ENCODE data around the gene ARL5B. TPM values are rescaled to one million over a fixed set of nuclear protein-coding genes. Genes with fewer than 3 reads are reported as not detected.

Gene ARL5B
- total and polyA plus RNA-seq, 4 donors, result 3.7 to 49.2 (median 8.2) TPM

DNA sequence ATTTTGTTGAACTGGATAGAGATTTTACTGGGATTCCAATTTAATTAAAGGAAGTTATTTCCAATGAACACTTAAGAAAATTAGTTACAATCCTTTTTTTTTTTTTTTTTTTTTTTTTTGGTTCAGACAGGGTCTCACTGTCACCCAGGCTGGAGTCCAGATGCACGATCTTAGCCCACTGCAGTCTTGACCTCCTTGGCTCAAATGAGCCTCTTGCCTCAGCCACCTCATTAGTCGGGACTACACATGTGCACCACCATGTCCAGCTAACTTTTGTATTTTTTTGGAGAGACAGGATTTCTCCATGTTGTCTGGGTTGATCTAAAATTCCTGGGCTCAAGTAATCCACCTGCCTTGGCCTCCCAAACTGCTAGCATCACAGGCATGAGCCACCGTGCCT is 2.5 kb upstream of the ARL5B start:
- Histone ChIP-seq H3K4me1 (ENCODE audit: control insufficient read depth in 5 of 5, insufficient read depth in 5 of 5, low read length in 5 of 5) (peaks cover 3 to 30% (median 9%) of the 10 kb centered on the region in 5 donors), H3K36me3 (ENCODE audit: control insufficient read depth in 4 of 4, insufficient read depth in 4 of 4, low read length in 4 of 4) (peaks cover 0 to 5% (median 0%) of the 10 kb centered on the region in 4 donors), H3K27me3 (ENCODE audit: control insufficient read depth in 3 of 3, insufficient read depth in 3 of 3, low read length in 2 of 3) (no peaks in the 10 kb centered on the region), H3K9me3 (ENCODE audit: control insufficient read depth in 4 of 4, insufficient read depth in 3 of 4, low read length in 3 of 4) (no peaks in the 10 kb centered on the region), H3K27ac (ENCODE audit: low read depth in 1 of 2, low read length in 1 of 2) (no peak overlapping the region), H3K4me3 (no peak overlapping the region), H3K9ac (ENCODE audit: insufficient read depth in 1 of 2, low read length in 2 of 2) (no peak overlapping the region)
- WGBS, 2 donors, result 70 to 90% methylated on average over 3 of the region's 3 CpGs
- TF ChIP-seq, protein P1, sequence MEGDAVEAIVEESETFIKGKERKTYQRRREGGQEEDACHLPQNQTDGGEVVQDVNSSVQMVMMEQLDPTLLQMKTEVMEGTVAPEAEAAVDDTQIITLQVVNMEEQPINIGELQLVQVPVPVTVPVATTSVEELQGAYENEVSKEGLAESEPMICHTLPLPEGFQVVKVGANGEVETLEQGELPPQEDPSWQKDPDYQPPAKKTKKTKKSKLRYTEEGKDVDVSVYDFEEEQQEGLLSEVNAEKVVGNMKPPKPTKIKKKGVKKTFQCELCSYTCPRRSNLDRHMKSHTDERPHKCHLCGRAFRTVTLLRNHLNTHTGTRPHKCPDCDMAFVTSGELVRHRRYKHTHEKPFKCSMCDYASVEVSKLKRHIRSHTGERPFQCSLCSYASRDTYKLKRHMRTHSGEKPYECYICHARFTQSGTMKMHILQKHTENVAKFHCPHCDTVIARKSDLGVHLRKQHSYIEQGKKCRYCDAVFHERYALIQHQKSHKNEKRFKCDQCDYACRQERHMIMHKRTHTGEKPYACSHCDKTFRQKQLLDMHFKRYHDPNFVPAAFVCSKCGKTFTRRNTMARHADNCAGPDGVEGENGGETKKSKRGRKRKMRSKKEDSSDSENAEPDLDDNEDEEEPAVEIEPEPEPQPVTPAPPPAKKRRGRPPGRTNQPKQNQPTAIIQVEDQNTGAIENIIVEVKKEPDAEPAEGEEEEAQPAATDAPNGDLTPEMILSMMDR (IDR thresholded peaks at IDR 0.05; ENCODE audit: control extremely low read depth, extremely low read depth), result no peak
- DNase-seq (peak; percentile 66 to 86 (median 69)), ATAC-seq (ENCODE audit: insufficient read depth, low FRiP score) (no peak)

DNA sequence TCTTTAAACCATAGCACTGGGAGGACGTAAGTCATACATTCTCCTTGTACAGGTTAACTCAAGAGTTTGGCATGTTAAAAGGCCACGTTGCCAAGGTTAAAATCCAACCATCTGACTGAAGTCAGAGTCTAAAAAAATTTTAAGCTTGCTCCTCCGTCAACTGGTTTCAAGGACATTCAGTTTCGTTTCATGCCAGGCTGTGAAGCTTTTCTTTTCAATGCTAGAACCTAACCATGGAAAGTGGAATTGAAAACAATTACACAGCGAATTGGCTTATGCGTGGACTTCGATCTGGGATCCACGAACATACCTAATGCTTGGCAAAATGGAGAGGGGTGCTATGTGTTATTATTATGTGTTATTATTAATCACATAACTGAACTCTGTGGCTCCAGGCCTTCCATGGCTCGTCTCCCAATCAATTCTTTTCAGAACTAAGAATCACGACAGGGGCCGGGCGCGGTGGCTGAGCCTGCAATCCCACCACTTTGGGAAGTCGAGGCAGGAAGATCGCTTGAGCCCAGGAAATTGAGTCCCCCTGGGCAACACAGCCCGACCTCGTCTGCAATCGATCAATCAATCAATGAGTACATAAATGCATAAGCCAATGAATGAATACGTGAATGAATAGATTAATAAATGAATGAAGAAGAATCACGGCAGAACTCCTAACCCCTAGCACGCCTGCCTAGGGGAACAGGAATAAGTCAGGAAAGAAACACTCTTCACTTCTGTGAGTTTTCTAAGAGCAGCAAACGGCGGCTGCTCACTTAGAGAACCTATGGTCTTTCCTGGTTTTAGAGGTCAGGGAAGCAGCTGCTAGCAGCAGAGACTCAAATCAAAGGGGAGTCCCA is 733 bp upstream of the ARL5B start:
- DNase-seq, result peak in 2 of 3 donors; percentile 54 to 66
- peak overlapping the region; percentile 92 to 100 for H3K9ac ChIP-seq (ENCODE audit: insufficient read depth in 1 of 2, low read length in 2 of 2)
- peaks cover 3 to 25% (median 13%) of the 10 kb centered on the region in 5 donors for H3K4me1 ChIP-seq (ENCODE audit: control insufficient read depth in 5 of 5, insufficient read depth in 5 of 5, low read length in 5 of 5)
- 19 to 23% methylated on average over 23 of the region's 23 CpGs for WGBS, 2 donors
- TF ChIP-seq, protein P1 (IDR thresholded peaks at IDR 0.05; ENCODE audit: control extremely low read depth, extremely low read depth), result no peak
- peak overlapping the region; percentile 96 to 98 for H3K27ac ChIP-seq (ENCODE audit: low read depth in 1 of 2, low read length in 1 of 2)
- no peaks in the 10 kb centered on the region for H3K9me3 ChIP-seq (ENCODE audit: control insufficient read depth in 4 of 4, insufficient read depth in 3 of 4, low read length in 3 of 4)
- H3K36me3 ChIP-seq (ENCODE audit: control insufficient read depth in 4 of 4, insufficient read depth in 4 of 4, low read length in 4 of 4), result peaks cover 0 to 5% (median 0%) of the 10 kb centered on the region in 4 donors
- peak overlapping the region; percentile 47 for H3K4me3 ChIP-seq
- ATAC-seq (ENCODE audit: insufficient read depth, low FRiP score), result no peak
- no peaks in the 10 kb centered on the region for H3K27me3 ChIP-seq (ENCODE audit: control insufficient read depth in 3 of 3, insufficient read depth in 3 of 3, low read length in 2 of 3)

DNA sequence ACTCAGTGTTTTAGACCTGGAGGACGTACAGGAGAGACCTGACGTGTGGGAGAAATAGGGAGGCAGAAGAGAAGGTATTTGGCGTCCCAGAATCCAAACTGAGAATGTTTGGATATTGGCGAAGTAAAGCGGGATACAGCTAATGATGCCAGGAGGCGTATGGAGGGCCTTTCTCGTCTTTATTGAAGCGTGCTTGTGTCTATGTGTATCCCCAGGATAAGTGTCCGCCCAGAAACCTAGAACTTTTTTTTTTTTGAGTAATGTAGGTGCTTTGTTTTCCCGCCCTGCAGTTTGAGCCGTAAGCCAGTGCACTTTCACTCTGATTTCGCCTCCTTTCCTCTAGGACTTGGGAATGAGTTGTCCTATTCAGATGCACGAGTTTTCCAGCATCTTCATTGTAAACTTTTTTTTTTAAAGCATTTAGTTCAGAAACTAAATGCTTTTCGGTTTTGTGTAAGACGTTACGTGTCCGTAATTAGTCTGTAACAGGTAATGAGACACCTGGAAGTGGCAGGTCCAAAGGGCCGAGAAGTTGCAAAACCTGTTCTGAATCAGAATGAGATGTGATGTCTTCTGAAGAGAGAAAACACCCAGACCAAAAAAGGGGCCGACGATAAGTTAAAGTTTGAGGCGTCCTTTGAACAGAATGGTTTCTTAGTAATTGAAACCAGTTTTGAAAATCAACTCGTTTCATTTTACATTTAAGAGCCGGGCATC is 746 bp downstream of the ARL5B start:
- no peaks in the 10 kb centered on the region for H3K9me3 ChIP-seq (ENCODE audit: control insufficient read depth in 4 of 4, insufficient read depth in 3 of 4, low read length in 3 of 4)
- H3K27me3 ChIP-seq (ENCODE audit: control insufficient read depth in 3 of 3, insufficient read depth in 3 of 3, low read length in 2 of 3), result no peaks in the 10 kb centered on the region
- H3K4me3 ChIP-seq, result peak overlapping the region; percentile 64
- H3K27ac ChIP-seq (ENCODE audit: low read depth in 1 of 2, low read length in 1 of 2), result peak overlapping the region; percentile 84 to 96
- DNase-seq (peak; percentile 34 to 71 (median 68)), ATAC-seq (ENCODE audit: insufficient read depth, low FRiP score) (peak; percentile 8)
- TF ChIP-seq, protein P1 (IDR thresholded peaks at IDR 0.05; ENCODE audit: control extremely low read depth, extremely low read depth), result no peak
- H3K36me3 ChIP-seq (ENCODE audit: control insufficient read depth in 4 of 4, insufficient read depth in 4 of 4, low read length in 4 of 4), result peaks cover 0 to 5% (median under 1%) of the 10 kb centered on the region in 4 donors
- H3K9ac ChIP-seq (ENCODE audit: insufficient read depth in 1 of 2, low read length in 2 of 2), result peak overlapping the region; percentile 89 to 99
- H3K4me1 ChIP-seq (ENCODE audit: control insufficient read depth in 5 of 5, insufficient read depth in 5 of 5, low read length in 5 of 5), result peaks cover 3 to 25% (median 14%) of the 10 kb centered on the region in 5 donors
- 1% methylated on average over 23 of the region's 23 CpGs for WGBS, 2 donors

Measured in lung (tissue), 12 donors.